ENCODE measurements around the gene ZNF366. TPM values are rescaled to one million over a fixed set of nuclear protein-coding genes. Genes with fewer than 3 reads are reported as not detected.

The ZNF366 gene
- polyA plus RNA-seq, 4 donors: 3.4 to 4.6 (median 3.8) TPM

DNA sequence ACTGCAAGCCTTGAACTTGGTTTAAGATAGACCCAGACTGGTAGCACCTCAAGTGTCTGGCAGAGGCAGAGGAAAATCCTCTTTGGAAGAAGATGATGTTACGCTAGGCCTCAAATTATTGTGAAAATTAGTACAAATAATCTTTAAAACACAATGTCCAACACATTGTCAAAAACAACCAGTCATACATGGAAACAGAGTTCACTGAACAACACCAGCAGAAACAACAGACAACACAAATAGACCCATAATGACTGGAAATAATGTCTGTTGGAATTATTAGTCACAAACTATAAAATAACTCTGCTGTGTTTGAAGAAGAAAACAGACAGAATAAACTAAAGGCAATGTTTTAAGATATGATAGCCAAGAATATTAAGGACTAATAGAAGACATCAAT lies 15.4 kb upstream of the ZNF366 start:
- DNase-seq (ENCODE audit: low read depth in 4 of 4, low spot score in 2 of 4): no peak

DNA sequence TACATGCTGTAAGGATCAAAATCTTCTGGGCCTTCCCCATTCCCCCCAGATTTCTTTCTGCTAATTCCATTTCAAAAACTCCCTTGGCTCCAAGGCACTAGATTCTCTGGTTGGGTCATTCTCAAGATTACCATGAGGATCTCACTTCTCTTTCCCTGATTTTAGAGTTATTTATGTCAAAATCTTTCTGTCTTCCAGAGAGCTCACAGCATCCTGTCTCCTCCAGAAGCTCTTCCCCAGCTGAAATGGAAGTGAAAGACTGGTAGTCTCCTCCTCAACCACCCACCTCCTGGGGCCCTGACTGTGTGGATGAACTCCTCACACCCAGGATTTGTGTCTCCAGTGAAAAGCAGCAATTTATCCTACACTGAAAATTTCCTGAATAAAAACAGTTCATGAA lies 11.9 kb upstream of the ZNF366 start:
- no peak for DNase-seq (ENCODE audit: low read depth in 4 of 4, low spot score in 2 of 4)

DNA sequence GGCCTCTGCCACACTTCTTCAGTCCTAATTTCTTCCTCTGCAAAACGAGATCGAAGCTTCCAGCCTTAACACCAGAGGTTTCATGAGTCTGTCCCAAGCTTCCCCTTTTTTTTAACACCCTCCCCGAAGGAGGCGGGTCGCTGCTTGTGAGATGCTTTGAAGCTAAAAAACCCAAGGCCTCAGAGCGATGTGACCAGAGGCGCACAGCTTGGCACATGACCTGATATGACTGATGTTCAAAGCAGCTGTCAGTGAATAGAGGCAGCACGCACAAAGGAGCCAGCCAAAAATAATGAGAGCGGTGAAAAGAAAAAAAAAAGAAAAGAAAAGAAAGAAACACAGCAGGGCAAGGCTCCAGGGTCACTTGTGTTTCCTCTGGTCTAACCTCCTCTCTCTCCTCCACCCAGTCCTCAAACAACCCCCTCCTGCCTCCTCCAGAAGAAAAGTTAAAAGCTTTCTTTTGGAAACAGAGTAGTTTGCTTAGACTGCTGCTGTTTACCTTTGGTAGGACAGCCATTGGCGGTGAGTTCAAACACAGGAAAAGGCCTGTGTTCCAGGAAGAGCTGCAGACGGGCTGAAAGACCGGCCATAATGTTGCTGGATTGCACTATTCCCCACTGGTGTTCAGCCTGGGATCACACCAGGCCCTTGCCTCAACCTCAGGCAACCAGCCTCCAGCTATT lies 10.9 kb upstream of the ZNF366 start:
- DNase-seq (ENCODE audit: low read depth in 4 of 4, low spot score in 2 of 4): no peak

DNA sequence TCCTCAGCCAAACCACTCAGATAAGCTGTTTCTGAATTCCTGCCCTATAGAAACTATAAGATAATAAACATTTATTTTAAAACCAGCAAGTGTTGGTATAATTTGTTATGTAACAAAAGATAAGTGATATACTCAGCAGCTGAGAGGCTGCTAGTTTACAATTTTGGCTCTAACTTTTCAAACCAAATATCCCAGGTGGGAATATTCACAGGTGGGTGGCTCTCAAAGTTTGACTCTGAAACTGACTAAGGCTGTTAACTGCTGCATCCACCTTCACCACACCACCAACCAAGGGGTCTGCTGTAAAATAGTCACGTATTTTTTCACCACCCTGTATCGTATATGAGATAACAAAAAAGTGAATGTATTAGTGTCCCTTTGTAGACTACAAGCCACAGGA lies 9.7 kb upstream of the ZNF366 start:
- DNase-seq (ENCODE audit: low read depth in 4 of 4, low spot score in 2 of 4): no peak

DNA sequence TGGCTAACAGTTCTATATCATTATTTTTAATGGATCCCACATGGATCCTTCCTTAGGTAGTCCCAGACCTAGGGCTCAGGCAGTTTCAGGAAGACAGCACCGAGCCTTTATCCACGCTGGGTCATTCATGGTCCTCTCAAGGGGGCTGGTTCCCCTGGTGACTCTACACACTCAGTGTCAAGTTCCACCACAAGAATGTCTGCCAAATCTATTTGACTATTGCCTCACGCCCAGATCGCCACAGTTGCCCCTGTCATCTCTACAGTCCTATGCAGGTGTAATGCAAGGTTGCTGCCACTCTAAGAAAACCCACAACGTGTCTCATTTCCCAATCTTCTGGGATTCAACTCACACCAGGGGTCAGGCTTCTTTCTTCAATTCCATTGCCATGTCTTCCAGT lies 8.0 kb upstream of the ZNF366 start:
- DNase-seq (ENCODE audit: low read depth in 4 of 4, low spot score in 2 of 4): no peak

DNA sequence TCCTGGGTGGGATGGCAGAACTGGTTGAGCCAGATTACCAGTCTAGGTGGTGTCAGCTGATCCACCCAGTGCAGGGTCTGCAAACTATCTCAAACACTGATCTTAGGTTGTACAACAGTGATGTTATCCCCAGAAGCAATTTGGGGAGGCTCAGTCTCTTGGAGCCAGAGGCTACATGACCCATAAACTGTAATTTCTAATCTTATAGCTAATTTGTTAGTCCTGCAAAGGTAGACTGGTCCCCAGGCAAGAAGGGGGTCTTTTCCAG lies 5.3 kb upstream of the ZNF366 start:
- no peak for DNase-seq (ENCODE audit: low read depth in 4 of 4, low spot score in 2 of 4)

DNA sequence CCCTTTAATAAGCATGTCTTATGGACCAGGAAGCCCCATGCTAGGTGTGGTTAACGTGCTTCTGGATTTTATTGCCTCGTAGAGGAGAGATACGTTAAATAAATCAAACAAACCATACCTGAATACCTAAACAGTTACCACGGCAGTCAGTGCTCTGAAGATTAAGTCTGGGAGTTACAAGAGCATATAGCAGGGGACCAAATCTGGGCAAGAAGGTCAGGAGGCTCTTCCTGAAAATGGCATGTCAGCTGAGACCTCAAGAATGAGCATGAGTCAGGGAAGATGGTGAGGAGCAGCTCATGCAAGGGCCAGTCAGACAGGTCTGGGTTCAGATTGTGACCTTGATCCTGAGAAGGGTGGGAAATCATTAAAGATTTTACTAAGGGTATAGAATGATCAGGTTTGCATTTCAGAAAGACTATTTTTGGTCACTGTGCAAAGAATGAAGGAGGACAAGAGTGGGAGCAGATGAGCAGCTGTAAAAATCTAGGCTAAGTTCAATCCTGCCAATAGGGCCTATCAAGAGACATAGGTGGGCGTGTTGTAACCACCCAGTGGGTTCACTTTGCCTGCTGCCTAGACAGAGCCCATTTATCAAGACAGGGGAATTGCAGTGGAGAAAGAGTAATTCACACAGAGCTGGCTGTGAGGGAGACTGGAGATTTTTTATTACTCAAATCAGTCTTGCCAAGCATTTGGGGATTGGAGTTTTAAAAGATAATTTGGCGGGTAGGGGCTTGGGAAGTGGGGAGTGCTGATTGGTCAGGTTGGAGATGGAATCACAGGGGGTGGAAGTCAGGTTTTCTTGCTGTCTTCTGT lies 4.8 kb upstream of the ZNF366 start:
- no peak for DNase-seq (ENCODE audit: low read depth in 4 of 4, low spot score in 2 of 4)

DNA sequence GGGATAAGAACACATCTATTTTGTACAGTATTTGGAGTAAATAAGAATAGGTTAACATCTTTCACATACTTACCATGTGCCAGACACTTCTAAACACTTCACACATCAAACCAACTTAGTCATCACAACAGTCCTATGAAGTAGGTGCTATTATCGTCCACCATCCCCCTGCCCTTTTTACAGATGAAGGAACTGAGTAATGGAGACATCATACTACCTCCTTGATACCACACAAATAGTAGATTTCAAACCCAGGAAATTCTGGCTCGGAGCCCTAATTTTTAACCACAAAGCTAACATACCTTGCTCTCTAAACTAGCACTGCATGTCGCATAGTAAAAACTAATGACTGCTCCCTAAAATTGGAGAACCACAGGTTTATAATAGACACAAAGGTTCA lies 4.2 kb upstream of the ZNF366 start:
- no peak for DNase-seq (ENCODE audit: low read depth in 4 of 4, low spot score in 2 of 4)

DNA sequence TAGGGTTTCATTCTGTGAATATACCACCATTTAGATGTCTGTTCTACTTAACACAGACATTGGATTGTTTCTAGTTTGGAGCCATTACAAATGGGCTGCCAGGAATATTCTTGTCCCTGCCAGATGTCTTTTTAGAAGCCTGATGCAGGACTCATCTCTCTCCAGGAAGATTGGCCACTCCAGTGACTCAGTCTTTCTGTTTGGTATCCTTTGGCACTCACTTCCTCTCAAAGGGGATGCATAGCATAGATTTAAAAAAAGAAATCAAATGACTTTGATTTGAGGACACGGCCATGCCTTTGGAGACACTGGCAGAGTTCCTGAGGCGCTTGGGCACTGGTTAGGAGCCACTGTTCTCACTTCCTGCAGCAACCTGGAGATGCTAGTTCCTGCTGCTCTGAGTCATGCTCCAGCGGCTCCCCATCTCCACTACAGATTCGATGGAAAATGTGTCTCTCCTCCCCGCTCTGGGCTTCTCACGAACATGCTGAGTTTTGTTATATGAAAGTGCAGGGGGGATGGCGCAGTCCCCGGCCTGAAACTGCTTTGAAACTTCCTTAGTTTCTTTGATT lies 3.5 kb upstream of the ZNF366 start:
- DNase-seq (ENCODE audit: low read depth in 4 of 4, low spot score in 2 of 4): no peak

DNA sequence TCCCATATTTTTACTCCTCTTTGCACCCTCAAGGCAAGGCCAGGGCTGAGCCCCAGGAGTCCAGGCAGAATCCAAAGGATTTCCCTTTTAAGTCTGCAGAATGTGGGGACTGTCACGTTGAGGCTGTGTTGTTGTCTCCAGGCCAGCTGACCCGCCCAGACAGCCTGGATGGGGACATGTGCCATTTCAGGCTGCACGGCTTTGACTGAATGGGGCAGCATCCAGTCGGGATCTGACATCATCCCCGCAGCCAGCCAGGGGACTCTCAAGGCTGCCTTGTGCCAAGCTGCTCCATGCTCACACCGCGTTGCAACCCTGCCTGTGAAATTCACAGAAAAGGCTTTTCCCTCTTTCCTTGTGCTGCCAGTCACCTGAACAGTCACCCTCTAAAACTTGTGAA lies 2.2 kb upstream of the ZNF366 start:
- no peak for DNase-seq (ENCODE audit: low read depth in 4 of 4, low spot score in 2 of 4)

DNA sequence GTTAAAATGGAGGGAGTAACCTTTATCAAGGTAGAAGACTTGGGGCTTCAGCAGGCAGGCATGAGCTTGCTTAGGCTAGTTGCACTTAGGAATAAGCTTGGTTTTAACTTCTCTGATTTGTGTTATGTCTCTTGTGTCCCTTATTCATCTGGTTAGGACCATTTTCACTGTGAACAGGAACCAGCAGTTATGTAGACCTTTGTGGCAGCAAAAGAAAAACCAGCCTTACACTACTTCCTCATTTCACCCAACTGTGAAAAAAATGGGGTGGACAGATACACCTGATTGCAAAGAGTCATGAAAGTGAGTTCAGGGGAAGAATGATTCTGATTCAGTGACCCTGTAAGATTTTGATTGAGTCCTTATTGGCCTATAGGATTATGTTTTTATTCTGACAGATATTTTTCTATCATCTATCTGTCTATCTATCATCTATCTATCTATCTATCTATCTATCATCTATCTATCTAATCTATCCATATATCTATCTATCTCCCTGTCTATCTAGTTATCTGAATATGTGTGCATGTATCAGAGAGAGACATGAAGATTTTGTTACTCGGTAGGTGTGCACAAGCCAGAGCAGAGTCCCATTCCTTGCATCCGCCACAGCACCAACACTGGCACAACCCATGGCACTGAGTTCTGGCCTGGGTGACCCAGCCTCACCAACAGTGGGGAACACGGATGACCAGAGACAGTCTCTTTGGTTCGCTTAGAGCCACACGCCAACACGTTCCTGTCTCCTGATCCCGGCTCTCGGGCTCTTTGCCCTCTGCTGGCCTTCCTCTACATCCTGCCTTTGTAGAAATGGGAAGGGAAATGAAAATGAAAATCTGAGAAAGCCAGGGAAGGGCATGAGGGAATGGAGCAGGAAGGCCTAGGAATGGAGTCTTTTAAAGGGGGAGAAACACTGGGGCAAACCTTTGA lies 1.3 kb upstream of the ZNF366 start:
- no peak for DNase-seq (ENCODE audit: low read depth in 4 of 4, low spot score in 2 of 4)

DNA sequence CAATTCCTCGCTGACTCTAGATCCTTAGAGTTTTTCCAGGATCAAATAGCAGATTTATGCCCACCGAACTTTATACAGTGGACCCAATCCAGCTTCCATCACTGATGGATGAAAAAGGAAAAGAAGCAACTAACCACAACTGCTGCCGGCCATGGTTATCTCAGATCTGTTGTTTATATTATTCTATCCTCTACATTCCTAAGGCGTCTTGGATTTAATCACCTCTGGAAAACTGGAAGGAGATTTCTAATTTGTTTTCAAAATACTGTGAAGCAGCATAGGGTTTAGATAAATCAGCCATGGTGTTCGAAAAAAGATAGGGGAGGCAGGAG lies 663 bp upstream of the ZNF366 start:
- DNase-seq (ENCODE audit: low read depth in 4 of 4, low spot score in 2 of 4): no peak

DNA sequence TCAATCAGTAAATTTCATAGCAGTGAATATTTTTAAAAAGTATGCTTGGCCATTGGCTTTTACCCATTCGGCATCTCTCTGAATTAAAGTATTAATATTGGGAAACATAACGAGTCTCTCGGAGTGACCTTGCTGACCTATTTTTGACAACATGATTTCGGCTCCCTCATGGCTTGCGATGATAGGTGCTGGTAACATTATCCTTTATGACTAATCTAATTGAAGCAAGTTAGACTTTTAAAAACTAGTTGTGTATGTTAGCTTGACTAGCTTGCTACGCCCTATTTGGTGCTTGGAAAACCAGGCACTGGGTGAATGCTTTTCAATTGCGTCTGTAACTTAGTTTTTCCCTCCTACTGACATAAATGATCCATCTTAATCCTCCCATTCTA lies 1.1 kb downstream of the ZNF366 start:
- no peak for DNase-seq (ENCODE audit: low read depth in 4 of 4, low spot score in 2 of 4)

DNA sequence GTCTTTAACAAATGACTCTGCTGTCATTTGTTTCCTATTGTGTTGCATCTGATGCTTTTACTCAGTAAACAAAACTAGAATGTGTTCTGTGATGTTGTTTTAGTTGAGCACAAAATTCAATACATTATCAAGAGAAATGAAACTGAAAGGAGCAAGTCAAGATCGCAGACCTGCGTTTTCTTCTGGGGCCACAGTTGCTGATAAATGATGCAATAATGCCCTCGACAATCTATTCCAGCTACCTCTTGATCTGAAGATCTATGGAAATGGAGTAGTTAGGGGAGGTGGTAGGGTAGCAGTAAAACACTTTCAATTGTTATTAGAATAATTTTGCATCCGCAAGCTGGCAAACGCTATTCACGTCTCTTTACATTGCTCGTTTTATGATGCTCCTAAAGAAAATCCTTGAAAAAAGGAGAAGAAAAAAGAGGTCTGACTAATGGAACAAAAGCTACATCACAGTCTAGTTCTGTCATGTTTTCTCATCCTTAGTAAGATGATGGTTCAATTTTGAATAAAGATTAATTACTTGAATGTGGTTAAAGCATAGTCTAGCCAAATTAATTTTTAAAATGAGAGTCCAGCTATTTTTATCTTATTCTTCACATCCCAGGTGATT lies 1.6 kb downstream of the ZNF366 start:
- DNase-seq (ENCODE audit: low read depth in 4 of 4, low spot score in 2 of 4): no peak

DNA sequence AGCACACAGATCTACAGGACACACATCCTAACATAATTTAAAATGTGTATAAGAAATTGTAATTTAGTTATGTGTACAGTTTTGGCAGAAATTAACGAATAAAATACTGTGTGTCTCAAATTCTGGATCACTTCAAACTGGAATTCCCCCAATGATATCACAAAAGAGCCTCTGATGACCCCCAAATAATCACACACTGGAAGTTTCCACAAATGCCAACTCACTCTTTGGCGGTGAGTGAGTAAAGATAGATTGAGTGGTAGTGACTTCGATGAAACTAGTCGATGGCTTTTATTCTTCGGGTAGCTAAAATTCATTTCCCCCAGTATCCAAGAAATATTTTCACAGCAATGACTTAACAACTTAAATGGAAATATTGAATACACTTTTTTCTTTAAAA lies 2.2 kb downstream of the ZNF366 start:
- DNase-seq (ENCODE audit: low read depth in 4 of 4, low spot score in 2 of 4): no peak

DNA sequence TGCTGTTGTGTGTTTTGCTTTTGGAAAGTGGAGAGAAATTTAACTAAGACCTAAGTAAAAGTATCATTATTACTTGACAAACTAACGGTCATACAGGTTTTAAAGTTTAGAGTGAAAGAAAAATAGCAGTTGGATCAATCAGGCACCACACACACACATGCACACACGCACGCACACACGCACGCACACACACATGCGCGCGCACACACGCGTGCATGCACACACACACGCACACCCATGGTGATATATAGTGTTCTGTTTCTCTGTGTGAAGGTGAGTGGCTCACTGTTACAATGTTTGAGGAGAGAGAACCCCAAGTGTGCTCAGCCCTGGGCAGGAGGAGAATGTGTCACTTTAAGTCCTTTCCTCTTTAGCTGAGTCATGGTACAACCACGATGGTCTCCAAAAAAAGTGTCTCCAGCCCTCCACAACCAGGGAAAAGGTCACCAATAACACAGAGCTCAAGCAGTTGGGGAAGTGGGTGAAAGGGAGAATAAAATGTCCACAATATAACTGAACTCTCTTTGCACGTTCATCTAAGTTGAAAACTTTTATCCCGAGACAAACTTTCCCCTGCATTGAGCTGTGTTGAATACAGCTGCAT lies 3.2 kb downstream of the ZNF366 start:
- DNase-seq (ENCODE audit: low read depth in 4 of 4, low spot score in 2 of 4): no peak

DNA sequence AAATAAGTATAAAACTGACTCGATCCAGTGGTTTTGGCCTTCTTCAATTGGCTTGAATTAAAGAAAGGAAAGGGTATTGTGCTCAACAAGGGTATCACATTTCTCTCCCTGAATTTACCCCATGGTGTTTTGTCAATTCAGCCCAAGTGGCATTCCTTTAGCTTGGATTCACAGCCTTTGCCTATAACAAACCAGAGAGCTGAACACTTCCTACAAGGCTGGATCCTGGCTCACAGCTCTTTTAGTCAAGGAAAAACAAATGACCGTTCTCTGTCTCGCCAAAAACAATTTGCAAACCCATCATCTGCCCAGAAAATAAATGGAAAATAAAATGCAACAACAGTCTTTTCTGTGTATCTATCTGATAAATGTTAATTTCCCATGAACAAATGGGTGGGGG lies 5.7 kb downstream of the ZNF366 start:
- no peak for DNase-seq (ENCODE audit: low read depth in 4 of 4, low spot score in 2 of 4)

DNA sequence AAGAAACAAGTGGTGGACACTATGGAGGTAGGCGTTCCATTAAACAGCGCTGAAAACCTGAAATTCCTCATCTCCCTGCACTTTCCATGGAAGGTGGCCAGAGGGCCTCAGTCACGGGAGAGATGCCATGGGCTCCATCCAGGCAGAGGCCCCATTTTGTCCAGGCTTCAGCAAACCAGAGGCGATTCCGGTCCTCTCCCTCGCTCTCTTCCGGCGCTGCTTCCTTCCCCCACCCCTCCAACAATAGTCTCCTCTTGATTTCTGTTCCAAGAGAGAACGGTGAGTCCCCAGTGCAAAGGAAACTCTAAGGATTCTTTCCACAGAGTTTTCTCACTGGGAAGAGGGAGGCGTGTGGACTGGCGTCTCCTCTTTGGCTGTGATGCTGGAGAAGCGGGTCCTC lies 7.5 kb downstream of the ZNF366 start:
- no peak for DNase-seq (ENCODE audit: low read depth in 4 of 4, low spot score in 2 of 4)

DNA sequence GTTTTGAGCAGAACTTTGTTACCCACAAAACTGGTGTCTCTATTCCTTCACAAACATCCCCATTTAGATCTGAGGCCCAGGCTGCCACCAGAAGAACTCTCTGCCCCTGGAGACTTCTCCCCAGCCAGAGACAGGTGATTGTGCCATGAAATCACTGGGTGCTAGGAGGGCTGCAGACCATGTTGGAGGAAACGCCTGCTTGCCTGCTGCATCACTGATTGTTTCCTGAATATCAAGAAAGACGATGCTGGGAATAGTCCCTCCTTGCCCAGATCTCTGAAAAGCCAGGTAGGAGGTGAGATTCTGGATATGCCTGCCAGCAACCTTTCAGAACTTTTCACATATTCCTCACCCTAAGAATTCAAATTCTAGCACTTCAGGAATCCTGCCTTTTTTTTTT lies 8.1 kb downstream of the ZNF366 start:
- no peak for DNase-seq (ENCODE audit: low read depth in 4 of 4, low spot score in 2 of 4)

DNA sequence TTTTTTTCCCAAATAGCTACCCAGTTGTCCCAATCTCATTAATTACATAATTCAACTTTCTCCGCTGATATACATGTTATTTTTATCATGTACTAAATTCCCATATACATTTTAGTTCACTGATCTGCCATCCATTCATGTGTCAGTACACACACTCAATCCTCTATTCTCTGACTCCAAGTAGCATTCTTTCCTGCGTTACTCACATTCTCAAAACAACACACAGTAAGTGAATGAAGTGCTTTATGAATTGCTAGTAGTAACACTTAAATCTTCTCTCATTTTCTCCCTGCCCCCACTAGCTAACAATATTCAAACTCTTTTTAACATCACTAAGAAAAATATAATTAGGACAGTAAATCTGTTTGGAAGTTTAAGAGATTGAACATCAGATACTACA lies 8.9 kb downstream of the ZNF366 start:
- no peak for DNase-seq (ENCODE audit: low read depth in 4 of 4, low spot score in 2 of 4)

DNA sequence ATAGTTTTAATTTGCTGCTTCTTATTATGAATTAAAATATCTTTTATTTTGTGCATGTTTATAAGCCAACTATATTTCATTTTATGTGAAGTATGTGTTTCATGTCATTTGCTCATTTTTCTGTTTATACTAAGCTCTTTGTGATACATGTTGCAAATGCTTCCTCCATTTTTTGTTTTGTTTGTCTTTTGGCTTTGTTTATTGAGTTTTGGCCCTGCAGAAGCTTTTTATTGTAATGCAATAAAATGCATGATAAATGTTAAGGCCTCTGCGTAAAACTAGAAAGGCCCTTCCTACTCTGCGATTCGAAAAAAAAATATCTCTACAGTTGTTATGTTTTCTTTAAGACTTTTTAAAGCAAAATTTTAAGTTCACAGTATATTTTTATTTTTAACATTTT lies 9.4 kb downstream of the ZNF366 start:
- no peak for DNase-seq (ENCODE audit: low read depth in 4 of 4, low spot score in 2 of 4)

Measured in left renal cortex interstitium (tissue), 4 donors.